ENCODE data around the gene RPP25.
"Not testable (repeated sequence)": the region's sequence is repeated elsewhere in the genome, so short reads cannot be mapped to it uniquely, and the experiment has no call there.

RPP25 gene

GRCh38 chr15:74917676-74918075 is 38.9 kb downstream of the RPP25 start:
- no peak for DNase-seq (ENCODE audit: low read depth, low spot score)

GRCh38 chr15:74913799-74914198 is 42.8 kb downstream of the RPP25 start:
- not testable (repeated sequence) for DNase-seq (ENCODE audit: low read depth, low spot score)

- DNase-seq (ENCODE audit: low read depth, low spot score) = no peak
These were observed 43.5 kb downstream of the RPP25 start for GRCh38 chr15:74913041-74913440.

- no peak for DNase-seq (ENCODE audit: low read depth, low spot score)
These were observed 47.9 kb downstream of the RPP25 start for GRCh38 chr15:74908635-74909034.

- no peak for DNase-seq (ENCODE audit: low read depth, low spot score)
These were observed 49.3 kb downstream of the RPP25 start for GRCh38 chr15:74907163-74907870.

GRCh38 chr15:74906450-74907162 is 50.0 kb downstream of the RPP25 start, which contains the start of gene FAM219B:
TSS of gene FAM219B (minus strand) at chr15:74906851. CDS start at chr15:74906800, 51 bp downstream.
- DNase-seq (ENCODE audit: low read depth, low spot score) = peak; percentile 54

GRCh38 chr15:74906067-74906449 is 50.5 kb downstream of the RPP25 start:
- no peak for DNase-seq (ENCODE audit: low read depth, low spot score)
